HG02943 (cell line): ENCODE data around the gene PPP1R15A.
"Not testable (repeated sequence)": the region's sequence is repeated elsewhere in the genome, so short reads cannot be mapped to it uniquely, and the experiment has no call there.

Source experiments
- ATAC-seq: cut with Tn5 transposase; IDR thresholded peaks from one replicate; pipeline ENCODE4 v1.9.1; 2021; ENCODE audit warnings: mild to moderate bottlenecking, low read depth, moderate library complexity; ENCODE audit not compliant: unreplicated experiment

The PPP1R15A gene

GRCh38 chr19:48909424-48910077 lies 37.3 kb downstream of the PPP1R15A start:
- ATAC-seq, result not testable (repeated sequence)

GRCh38 chr19:48910803-48911202 lies 38.6 kb downstream of the PPP1R15A start:
- no peak for ATAC-seq

- ATAC-seq, result no peak
These were observed 41.1 kb downstream of the PPP1R15A start for GRCh38 chr19:48913114-48913889.

GRCh38 chr19:48914181-48914580 lies 42.0 kb downstream of the PPP1R15A start:
- no peak for ATAC-seq

GRCh38 chr19:48915757-48916156 lies 43.5 kb downstream of the PPP1R15A start:
- ATAC-seq, result no peak

- ATAC-seq, result no peak
These were observed 45.9 kb downstream of the PPP1R15A start for GRCh38 chr19:48918071-48918470.

GRCh38 chr19:48918801-48919247 lies 46.6 kb downstream of the PPP1R15A start:
- ATAC-seq, result no peak

GRCh38 chr19:48919271-48919670 lies 47.0 kb downstream of the PPP1R15A start:
- ATAC-seq, result not testable (repeated sequence)

GRCh38 chr19:48920949-48921348 lies 48.7 kb downstream of the PPP1R15A start:
- no peak for ATAC-seq

- ATAC-seq, result no peak
These were observed 49.7 kb downstream of the PPP1R15A start for GRCh38 chr19:48921721-48922500.

GRCh38 chr19:48922548-48923490 lies 50.6 kb downstream of the PPP1R15A start:
- ATAC-seq, result no peak

GRCh38 chr19:48925240-48925843 lies 53.1 kb downstream of the PPP1R15A start:
- ATAC-seq, result no peak
